DMS79 treated with DMSO at 0.1 percent for 48 hours (cell line): Measurements from ENCODE around the gene HNRNPAB.
A peak's percentile ranks its signal among the peaks of the same experiment; 100 is the strongest.
"Not testable (repeated sequence)": the region's sequence is repeated elsewhere in the genome, so short reads cannot be mapped to it uniquely, and the experiment has no call there.

ENCODE experiments used
- DNase-seq: peaks from one replicate; lab custom pipeline; 2025; lab: John Stamatoyannopoulos, UW

HNRNPAB gene

DNA sequence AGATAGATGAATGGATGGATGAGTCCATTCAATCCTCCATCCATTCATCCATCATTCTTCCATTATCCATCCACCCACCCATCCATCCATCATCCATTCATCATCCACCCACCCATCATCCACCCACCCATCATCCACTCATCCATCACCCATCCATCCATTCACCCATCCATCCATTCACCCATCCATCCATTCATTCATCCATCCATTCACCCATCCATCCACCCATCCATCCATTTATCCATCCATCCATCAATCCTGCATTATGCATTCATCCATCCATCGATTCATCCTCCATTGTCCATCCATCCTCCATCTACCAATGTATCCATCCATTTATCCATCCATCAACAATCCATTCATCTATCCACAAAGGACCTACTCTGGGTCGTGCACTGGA, 41.1 kb downstream of the HNRNPAB start:
- no peak for DNase-seq

DNA sequence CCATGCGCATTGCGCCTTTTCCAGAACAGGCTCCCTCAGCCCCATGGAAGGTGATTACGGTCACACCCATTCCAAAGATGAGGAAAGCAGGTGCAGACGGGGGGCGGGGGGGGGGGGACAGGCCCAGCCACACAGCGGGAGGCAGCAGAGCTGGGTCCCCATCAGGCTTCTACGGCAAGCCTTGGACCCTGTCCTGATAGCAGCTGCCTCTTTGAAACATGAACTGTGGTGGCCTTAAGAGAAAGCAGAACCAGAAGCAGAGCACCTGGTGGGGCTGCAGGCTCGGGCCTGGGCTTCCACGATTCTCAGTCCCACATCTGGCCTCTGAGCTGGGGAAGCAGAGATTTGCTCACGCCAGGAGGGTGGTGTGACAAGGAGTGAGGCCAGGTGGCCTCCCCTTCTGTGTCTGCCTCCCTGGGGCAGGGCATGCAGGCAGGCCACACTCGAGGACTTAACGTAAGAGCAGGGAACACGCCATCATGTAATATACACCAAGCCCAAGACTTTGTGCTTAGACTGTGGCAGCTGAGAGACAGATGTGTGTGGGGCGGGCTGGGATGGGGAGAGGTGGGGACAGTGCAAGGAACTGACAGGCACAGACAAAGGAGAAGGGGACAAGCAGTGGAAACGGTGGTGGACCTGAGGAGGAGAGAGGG, 42.4 kb downstream of the HNRNPAB start:
- no peak for DNase-seq

DNA sequence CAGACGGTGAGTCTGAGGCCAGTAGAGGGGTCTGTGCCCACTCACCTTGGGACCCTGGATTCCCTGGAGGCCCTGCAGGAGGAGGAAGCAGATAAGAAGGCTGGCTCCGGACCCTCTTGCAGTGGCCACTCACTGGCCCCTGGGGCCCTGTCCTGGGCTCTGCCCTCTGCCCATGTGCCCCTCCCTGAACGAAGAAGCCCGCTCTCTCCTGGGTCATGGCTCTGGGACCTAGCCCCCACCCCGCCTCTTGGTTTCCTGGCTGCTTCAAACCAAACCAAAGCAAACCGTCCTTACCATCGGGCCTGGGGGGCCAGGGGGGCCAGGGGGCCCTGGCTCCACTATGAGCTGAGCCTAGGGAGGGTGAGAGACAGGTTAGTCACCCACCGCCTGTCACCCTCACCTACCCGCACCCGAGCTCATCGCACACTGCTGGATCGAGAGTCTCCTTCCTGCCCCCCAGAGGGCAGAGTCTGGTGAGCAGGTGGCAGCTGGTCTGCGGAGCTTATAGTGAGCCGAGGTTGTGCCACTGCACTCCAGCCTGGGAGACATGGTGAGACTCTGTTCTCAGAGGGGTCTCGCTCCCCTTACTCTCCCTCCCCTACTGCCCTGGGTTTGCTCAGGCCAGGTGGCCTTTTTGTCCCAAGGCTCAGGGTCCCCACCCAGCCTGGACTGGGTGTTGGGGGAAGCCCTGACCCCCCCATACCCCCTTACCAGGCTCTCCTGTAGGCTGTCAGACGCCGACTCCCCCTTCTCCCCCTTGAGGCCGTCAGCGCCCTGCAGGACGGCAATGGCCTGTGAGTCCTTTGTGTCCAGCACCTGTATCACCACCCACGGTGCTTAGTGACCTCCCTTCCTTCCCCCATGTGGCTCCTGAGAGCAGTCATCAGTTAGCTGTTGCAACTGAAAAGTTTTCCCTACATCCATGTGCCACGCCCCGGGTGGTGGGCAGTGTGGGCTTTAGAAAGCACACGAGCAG, 43.4 kb downstream of the HNRNPAB start:
- no peak for DNase-seq

DNA sequence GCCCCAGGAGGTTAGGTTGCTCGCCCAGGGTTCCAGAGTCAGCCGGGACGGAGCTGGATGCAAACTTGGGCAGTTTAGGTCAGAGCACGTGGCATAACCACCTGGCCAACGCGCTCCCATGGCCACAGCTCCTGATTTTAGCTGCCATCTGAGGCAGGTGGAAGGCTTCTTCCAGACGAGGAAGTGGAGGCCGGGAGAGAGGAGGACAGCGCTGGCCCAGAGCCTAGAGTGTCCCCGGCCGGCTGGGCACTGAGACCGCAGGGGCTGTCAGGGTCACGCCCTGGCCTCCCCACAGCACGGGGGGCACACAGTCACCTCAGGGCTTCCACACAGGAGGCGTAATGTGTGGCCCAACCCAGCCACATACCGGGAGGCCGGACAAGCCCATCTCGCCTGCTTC, 44.4 kb downstream of the HNRNPAB start:
- DNase-seq = no peak

DNA sequence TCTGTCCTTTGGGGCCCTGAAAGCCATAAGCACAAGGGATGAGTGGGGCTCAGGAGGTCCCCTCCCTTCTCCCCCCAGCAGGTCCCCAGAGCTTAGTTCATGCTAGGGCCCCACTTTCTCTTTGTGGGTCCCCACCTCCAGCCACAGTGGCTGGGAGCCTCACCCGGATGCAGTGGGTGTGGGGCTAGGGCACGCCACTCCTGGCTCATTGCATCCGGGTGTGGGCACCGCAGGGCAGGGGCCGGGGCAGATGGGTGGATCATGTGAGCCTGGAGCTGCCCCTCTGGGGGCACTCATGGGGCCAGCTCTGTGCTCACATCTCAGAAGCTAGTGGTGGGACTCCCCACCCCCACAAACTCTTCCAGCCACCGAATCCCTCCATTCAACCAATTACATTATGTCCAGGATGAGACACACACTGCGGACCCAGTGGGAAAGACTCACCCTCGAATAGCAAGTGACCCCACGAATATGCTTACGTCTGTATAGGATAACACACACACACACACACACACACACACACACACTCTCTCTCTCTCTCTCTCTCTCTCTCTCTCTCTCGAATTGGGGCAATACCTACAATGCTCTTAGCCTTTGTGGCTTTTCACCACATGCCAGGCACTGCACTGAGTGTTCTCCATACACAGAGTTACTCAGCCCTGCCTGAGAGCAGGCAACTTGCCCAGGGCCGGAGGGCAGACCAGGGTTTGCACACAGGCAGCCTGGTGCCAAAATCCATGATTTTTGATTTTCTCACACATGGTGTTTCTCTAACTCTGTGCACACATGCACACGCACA, 45.1 kb downstream of the HNRNPAB start:
- peak; percentile 29 for DNase-seq

DNA sequence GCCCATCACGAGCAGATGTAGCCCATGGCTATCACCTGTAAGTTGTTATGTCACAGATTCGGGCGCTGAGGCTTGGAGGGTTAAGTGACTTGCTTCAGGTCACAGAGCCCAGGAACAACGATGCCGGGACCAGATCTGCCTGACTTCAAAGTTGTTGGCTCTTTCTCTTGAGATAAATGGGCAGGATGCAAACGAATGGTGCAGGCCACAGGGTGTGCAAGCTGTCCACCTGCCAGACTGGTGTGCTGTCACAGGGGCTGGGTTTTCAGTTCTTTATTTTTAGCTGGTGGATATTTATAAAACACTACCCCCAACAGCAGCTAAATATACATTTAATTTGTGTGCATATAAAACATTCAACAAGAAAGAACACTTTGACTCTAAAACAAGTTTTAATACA, 45.9 kb downstream of the HNRNPAB start:
- no peak for DNase-seq

DNA sequence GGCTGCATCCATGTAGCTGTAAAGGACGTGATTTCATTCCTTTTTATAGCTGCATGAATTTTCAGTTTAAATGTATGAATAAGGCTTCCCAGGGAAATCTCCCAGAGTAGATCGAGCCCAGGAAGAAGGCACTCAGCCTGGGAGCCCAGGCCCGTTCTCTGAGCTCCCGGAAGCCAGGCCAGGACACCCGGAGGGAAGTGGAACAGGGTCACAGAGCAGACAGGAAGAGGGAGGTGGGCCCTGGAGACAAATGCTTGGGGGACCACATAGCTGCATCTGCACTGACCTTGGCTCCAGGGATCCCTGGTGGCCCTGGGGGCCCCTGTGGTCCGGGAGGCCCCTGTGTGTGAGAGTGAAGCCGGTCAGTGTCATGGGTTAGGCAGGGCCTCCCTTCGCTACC, 47.9 kb downstream of the HNRNPAB start:
- no peak for DNase-seq

DNA sequence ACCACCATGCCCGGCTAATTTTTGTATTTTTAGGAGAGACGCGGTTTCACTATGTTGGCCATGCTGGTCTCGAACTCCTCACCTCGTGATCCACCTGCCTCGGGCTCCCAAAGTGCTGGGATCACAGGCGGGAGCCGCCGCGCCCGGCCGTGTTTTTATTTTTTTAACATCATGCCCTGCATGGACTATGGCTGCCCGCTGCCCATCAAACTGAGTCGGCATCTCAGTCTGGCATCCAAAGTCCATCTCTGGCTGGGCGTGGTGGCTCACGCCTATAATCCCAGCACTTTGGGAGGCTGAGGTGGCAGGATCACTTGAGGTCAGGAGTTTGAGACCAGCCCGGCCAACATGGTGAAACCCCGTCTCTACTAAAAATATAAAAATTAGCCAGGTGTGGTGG, 49.3 kb downstream of the HNRNPAB start:
- not testable (repeated sequence) for DNase-seq

DNA sequence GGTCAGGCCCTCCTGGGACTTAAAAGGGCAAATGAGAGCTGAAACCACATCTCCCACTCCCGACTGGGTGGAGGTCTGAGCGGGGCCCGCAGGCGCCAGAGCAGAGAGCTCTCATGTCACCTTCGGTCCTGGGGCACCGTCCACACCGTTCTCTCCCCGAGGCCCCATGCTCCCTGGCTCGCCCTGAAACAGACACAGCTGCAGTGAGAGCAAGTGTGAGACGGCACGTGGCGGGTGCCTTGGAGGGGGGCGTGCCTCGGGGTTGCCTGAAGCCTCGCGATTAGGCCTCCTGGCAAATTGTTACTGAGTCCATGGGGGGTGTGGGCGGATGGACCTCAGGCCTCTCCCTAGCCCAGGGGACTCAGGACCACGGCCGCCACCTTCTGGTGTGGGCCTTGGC, 52.4 kb downstream of the HNRNPAB start:
- no peak for DNase-seq

DNA sequence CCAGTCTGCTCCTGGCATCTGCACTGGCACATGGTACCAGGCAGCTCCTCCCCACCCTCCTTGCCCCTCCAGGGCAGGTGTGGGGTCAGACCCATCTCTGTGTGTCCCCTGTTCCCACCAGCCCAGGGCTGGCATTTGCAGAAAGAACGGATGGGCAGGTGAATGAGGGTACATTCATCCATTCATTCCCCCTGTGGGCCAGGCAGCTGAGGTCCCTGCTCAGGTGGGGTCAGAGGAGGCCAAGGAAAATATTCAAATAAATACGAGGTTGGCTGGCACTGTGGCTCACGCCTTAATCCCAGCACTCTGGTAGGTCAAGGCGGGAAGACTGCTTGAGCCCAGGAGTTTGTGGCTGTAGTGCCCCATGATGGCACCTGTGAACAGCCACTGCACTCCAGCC, 53.3 kb downstream of the HNRNPAB start:
- no peak for DNase-seq

DNA sequence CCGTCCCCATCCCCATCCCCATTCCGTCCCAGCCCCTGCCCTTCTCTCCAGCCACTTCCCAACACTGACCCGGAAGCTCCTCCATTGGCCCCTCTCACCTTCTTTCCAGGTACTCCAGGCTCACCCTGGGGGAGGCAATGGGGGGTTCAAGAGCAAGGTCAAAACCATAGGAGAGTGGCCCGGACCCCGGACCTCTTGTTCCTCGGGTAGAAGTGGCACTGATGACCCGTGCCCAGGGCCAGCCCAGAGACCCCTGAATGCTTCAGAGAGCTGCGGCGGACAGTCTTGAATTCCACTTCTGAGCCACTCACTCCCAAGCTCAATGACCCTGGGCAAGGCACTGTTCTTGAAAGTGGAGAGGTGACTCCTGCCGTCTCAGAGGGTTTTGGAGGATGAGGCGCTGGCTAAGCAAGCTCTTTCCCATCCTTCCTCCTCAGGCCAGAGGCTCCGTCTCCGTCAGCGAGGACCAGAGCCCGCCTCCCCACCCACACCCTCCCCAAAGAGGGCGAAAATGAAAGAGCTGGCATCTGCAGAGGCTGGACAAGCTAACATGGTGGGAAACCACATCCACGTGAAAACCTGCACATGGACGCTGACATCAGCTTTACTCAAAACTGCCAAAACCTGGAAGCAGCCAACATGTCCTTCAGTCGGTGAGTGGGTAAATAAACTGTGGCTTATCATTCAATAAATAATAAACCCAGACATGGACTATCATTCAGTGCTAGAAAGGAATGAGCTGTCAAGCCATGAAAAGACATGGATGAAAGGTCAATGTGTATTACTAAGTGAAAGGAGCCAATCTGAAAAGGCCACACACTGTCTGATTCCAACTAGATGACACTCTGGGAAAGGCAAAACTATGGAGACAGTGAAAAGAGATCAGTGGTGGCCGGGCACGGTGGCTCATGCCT, 55.5 kb downstream of the HNRNPAB start:
- DNase-seq = no peak
